HepG2 (cell line): ENCODE results near the gene SEPHS2. TPM values are rescaled to one million over a fixed set of nuclear protein-coding genes. Genes with fewer than 3 reads are reported as not detected.

Source experiments
- CREBL2 ChIP-seq: sonication (generic); formaldehyde crosslinking; IDR thresholded peaks from 2 replicates; pipeline ENCODE4 v1.8.1; 2023; ENCODE audit warnings: missing genetic modification reagents, mild to moderate bottlenecking, borderline replicate concordance
- DRAP1 ChIP-seq: IDR thresholded peaks from 2 replicates; pipeline ENCODE4 v1.6.1; 2016; ENCODE audit warnings: missing genetic modification reagents, missing compliant biosample characterization
- ISX ChIP-seq: sonication (generic); formaldehyde crosslinking; conservative IDR thresholded peaks from 2 replicates; pipeline ENCODE4 v1.5.0; 2020; ENCODE audit warnings: missing genetic modification reagents
- NFIC ChIP-seq: IDR thresholded peaks from 2 replicates; pipeline ENCODE4 v1.6.1; 2012; ENCODE audit warnings: mild to moderate bottlenecking, low read length, inconsistent platforms
- PHB2 ChIP-seq: fragments of 450-650 bp; IDR thresholded peaks from 2 replicates; pipeline ENCODE4 v1.6.1; 2018; ENCODE audit not compliant: partially characterized antibody
- PRDM4 ChIP-seq: sonication (generic); formaldehyde crosslinking; IDR thresholded peaks from 2 replicates; pipeline ENCODE4 v1.9.0; 2021; ENCODE audit warnings: missing genetic modification reagents, borderline replicate concordance
- ZBTB44 ChIP-seq: sonication (generic); formaldehyde crosslinking; IDR thresholded peaks from 2 replicates; pipeline ENCODE4 v1.4.0; 2020; ENCODE audit warnings: missing genetic modification reagents
- ZFP62 ChIP-seq: sonication (generic); formaldehyde crosslinking; IDR thresholded peaks from 2 replicates; pipeline ENCODE4 v1.4.0; 2020; ENCODE audit warnings: missing genetic modification reagents
- ZMAT5 ChIP-seq: sonication (generic); formaldehyde crosslinking; IDR thresholded peaks from 2 replicates; pipeline ENCODE4 v1.5.0; 2020; ENCODE audit warnings: mild to moderate bottlenecking, low read depth, missing genetic modification reagents, borderline replicate concordance
- ZNF367 ChIP-seq: sonication (generic); formaldehyde crosslinking; IDR thresholded peaks from 2 replicates; pipeline ENCODE4 v1.4.0; 2020; ENCODE audit warnings: missing genetic modification reagents, borderline replicate concordance
- ZNF609 ChIP-seq: sonication (generic); formaldehyde crosslinking; IDR thresholded peaks from 2 replicates; pipeline ENCODE4 v1.4.0; 2020; ENCODE audit warnings: mild to moderate bottlenecking, missing genetic modification reagents, borderline replicate concordance
- ZNF652 ChIP-seq: IDR thresholded peaks from 2 replicates; pipeline ENCODE4 v1.6.1; 2016; ENCODE audit warnings: low read depth, borderline replicate concordance
- ZXDC ChIP-seq: sonication (generic); formaldehyde crosslinking; IDR thresholded peaks from 2 replicates; pipeline ENCODE4 v1.5.0; 2020; ENCODE audit warnings: mild to moderate bottlenecking, missing genetic modification reagents
- polyA plus RNA-seq, 8 experiments: library from polyadenylated mRNA; depleted of rRNA in 3 of 8; stranded (reverse) in 7 of 8; unstranded in 1 of 8; fragments of >200 nt; fragmentation: Illumina TruSeq in 4 of 8; extraction: Trizol in 4 of 8; gene quantifications; 2 replicates each; pipeline versions ENCODE4 v1.2.1 to v1.2.3, GENCODE V29; 2011 to 2016; ENCODE audit warnings: low read depth in 4 of 8, missing spikeins in 1 of 8, mixed read lengths in 1 of 8; ENCODE audit not compliant: insufficient read depth in 1 of 8
- total RNA-seq, 5 experiments: library from RNA; depleted of rRNA; stranded (reverse); fragments of >200 nt; fragmentation: Illumina TruSeq; extraction: Trizol; gene quantifications; 2 replicates each; pipeline ENCODE4 v1.2.3, GENCODE V29; 2016; ENCODE audit warnings: low read depth in 1 of 5

SEPHS2 gene
- total and polyA plus RNA-seq, 2 of the 13 experiments (the other 11 are each of a cell fraction or from before 2014, with no cell fraction given), result 20.7 to 127 TPM

GRCh38 chr16:30458561-30459394 lies 13.1 kb upstream of the SEPHS2 start (continued):
- TF ChIP-seq ZXDC, result no peak
- TF ChIP-seq DRAP1 (CRISPR knock-in tag), result peak; percentile 31; the same call in 1 of the 2 replicates
- TF ChIP-seq CREBL2 (CRISPR knock-in tag), result no peak; the same call in 1 of the 2 replicates
- no peak for TF ChIP-seq ZMAT5
- TF ChIP-seq PRDM4 (CRISPR knock-in tag), result no peak
- no peak for TF ChIP-seq ZNF367
- TF ChIP-seq PHB2, result no peak
- TF ChIP-seq ZNF609 (CRISPR knock-in tag), result peak; percentile 60; the same call in 1 of the 2 replicates
- TF ChIP-seq ZFP62 (CRISPR knock-in tag), result no peak
- TF ChIP-seq ZBTB44 (CRISPR knock-in tag), result no peak
- TF ChIP-seq NFIC, result no peak
- 0 out of 2 replicates have a peak, but pooled peaks have one; percentile 17 for TF ChIP-seq ZNF652 (CRISPR knock-in tag)
- no peak for TF ChIP-seq ISX (CRISPR knock-in tag)
